Heart left ventricle (tissue), 16 donors: ENCODE data around the gene SMC3. TPM values are rescaled to one million over a fixed set of nuclear protein-coding genes. Genes with fewer than 3 reads are reported as not detected.

Experiments used
- ATAC-seq, 4 donors: fragments of 200-7000 bp; cut with Tn5 transposase; one replicate each; pipeline ENCODE4 v1.9.1; 2020 to 2022; ENCODE audit warnings: moderate library complexity in 4 of 4, mild to moderate bottlenecking in 3 of 4, moderate number of reproducible peaks in 1 of 4
- DNase-seq, 5 donors: peaks; one replicate each; pipeline ENCODE4 v3.0.0-alpha.2; 2020
- H3K27ac ChIP-seq, 12 donors: fragments of 200-600 bp; sonication (generic) in 4 of 12; one replicate each; pipeline versions ENCODE4 v1.5.0 to v1.8.0; 2016 to 2022; ENCODE audit warnings: mild to moderate bottlenecking in 2 of 12
- H3K27me3 ChIP-seq, 9 donors: fragments of 200-600 bp; sonication (generic) in 2 of 9; one replicate each; pipeline versions ENCODE4 v1.5.1 to v1.8.0; 2016 to 2022; ENCODE audit warnings: mild to moderate bottlenecking in 3 of 9
- H3K36me3 ChIP-seq, 9 donors: fragments of 200-600 bp; sonication (generic) in 2 of 9; one replicate each; pipeline versions ENCODE4 v1.5.0 to v1.8.0; 2018 to 2022; ENCODE audit warnings: mild to moderate bottlenecking in 2 of 9
- H3K4me1 ChIP-seq, 12 donors: fragments of 200-600 bp; sonication (generic) in 4 of 12; one replicate each; pipeline versions ENCODE4 v1.5.0 to v1.8.0; 2016 to 2022; ENCODE audit warnings: mild to moderate bottlenecking in 3 of 12
- H3K4me3 ChIP-seq, 12 donors: fragments of 200-600 bp; sonication (generic) in 4 of 12; one replicate each; pipeline versions ENCODE4 v1.5.0 to v1.8.0; 2017 to 2022; ENCODE audit warnings: mild to moderate bottlenecking in 9 of 12, moderate library complexity in 4 of 12
- H3K9me3 ChIP-seq, 12 donors: fragments of 200-600 bp; sonication (generic) in 4 of 12; one replicate each; pipeline versions ENCODE4 v1.5.0 to v1.8.0; 2016 to 2022; ENCODE audit warnings: mild to moderate bottlenecking in 1 of 12
- CTCF ChIP-seq, 12 donors: fragments of 200-600 bp; sonication (generic) in 4 of 12; IDR thresholded peaks; one replicate each; pipeline versions ENCODE4 v1.5.0 to v1.8.0; 2018 to 2022; ENCODE audit warnings: antibody characterized with exemption in 12 of 12, mild to moderate bottlenecking in 5 of 12
- POLR2A ChIP-seq, 2 donors: fragments of 450-650 bp; IDR thresholded peaks; one replicate each; pipeline ENCODE4 v1.6.1; 2017; ENCODE audit warnings: antibody characterized with exemption in 2 of 2, mild to moderate bottlenecking in 2 of 2, moderate library complexity in 2 of 2
- WGBS, 4 donors: extraction: QIAGEN DNeasy Blood & Tissue Kit in 2 of 4; methylation state at CpG; one replicate each; pipeline versions ENCODE4 v1.1.5 to v1.1.7; 2013 to 2018; 5-methylcytosine and 5-hydroxymethylcytosine counted together
- intact Hi-C, 10 donors: fragments of 100-400 bp; cut with DNase I; formaldehyde crosslinking; loops; one replicate each; pipeline versions ENCODE4 v1.11.1 to v1.14.2; 2022
- polyA plus RNA-seq, 2 donors: library from polyadenylated mRNA; stranded (reverse); fragments of 200-250 nt; gene quantifications; one replicate each; pipeline ENCODE4 v1.2.3, GENCODE V29; 2013
- total RNA-seq, 9 donors: library from RNA; depleted of rRNA in 2 of 9; stranded (reverse); fragments of >200 nt in 2 of 9; fragmentation: NEBNext Ultra II Directional in 3 of 9; extraction: Animal tissue kit (Norgen Biotek cat#: 25700) in 3 of 9; gene quantifications; one replicate each; pipeline versions ENCODE4 v1.1.0 to v1.2.4, GENCODE V29; 2016 to 2023
- donor health status: ischemic (EF 13 %, LVEDD 7.1; RV severe dilation, severe dysfunction).
- donor health status: healthy with polysubstance abuse.
- donor health status: DM: no; HTN: yes; CAD: no.
- donor health status: DM: no; HTN: no; CAD: no.
- donor health status: ischemic (EF 25% LVEDD 6.9; RV normal size, moderate dysfunction).
- donor health status: ischemic (EF 25% LVEDD 5.7; RV mildly dilated, moderate dysfunction).
- donor health status: healthy.
- donor health status: DM: yes; HTN: yes; CAD: no.
- donor health status: ischemic (EF 35%, LVEDD 5.7; RV mildly dilated, moderate dysfunction).
- donor health status: nonischemic (EF 11% LVEDD 7.7; RV severe dilation, severe dysfunction).
- donor health status: DM: yes; HTN: yes; CAD: no.
- donor health status: PGD.
- donor health status: ischemic (EF 29% LVEDD 5.4; RV normal size, mild dysfunction).
- donor health status: nonischemic (EF 23%, LVEDD 6.1; RV moderate dilation, normal function).

The SMC3 gene
- total and polyA plus RNA-seq, 11 donors, result 12.0 to 29.2 (median 19.6) TPM

GRCh38 chr10:110615057-110615747 lies 47.7 kb downstream of the SMC3 start:
- intact Hi-C loops, result loop anchor here in 5 of 10 donors (10.0 kb wide), 3 partner anchors 130 to 280 kb away; no protein-coding TSS in a partner anchor
- Histone ChIP-seq H3K36me3 (no peaks in the 10 kb centered on the region), H3K4me3 (no peak overlapping the region), H3K27me3 (no peaks in the 10 kb centered on the region), H3K9me3 (no peaks in the 10 kb centered on the region), H3K27ac (peak overlapping the region in 1 of 12 donors; percentile 1), H3K4me1 (peaks cover 0 to 15% (median 0%) of the 10 kb centered on the region in 12 donors)
- ATAC-seq, result no peak
- TF ChIP-seq CTCF (IDR thresholded peaks at IDR 0.05), result no peak
- no peak for TF ChIP-seq POLR2A (IDR thresholded peaks at IDR 0.05)
- DNase-seq, result no peak
- WGBS, 4 donors, result 76 to 90% (median 83%) methylated on average over 2 of the region's 2 CpGs

GRCh38 chr10:110616493-110617033 lies 49.1 kb downstream of the SMC3 start:
- no peak overlapping the region for H3K4me3 ChIP-seq
- H3K9me3 ChIP-seq, result peaks cover 0 to 8% (median 0%) of the 10 kb centered on the region in 12 donors
- DNase-seq, result no peak
- no peaks in the 10 kb centered on the region for H3K27me3 ChIP-seq
- WGBS, 4 donors, result 94 to 97% (median 95%) methylated on average over 5 of the region's 5 CpGs
- intact Hi-C loops, result loop anchor here in 5 of 10 donors (10.0 kb wide), 3 partner anchors 128 to 278 kb away; no protein-coding TSS in a partner anchor
- no peak for ATAC-seq
- no peaks in the 10 kb centered on the region for H3K36me3 ChIP-seq
- no peak overlapping the region for H3K27ac ChIP-seq
- no peak for TF ChIP-seq POLR2A (IDR thresholded peaks at IDR 0.05)
- TF ChIP-seq CTCF (IDR thresholded peaks at IDR 0.05), result no peak
- H3K4me1 ChIP-seq, result peaks cover 0 to 11% (median 0%) of the 10 kb centered on the region in 12 donors

GRCh38 chr10:110617425-110618229 lies 50.1 kb downstream of the SMC3 start:
- ATAC-seq, result peak in 2 of 4 donors; percentile 14 to 33
- Histone ChIP-seq H3K4me3 (no peak overlapping the region), H3K27me3 (no peaks in the 10 kb centered on the region), H3K36me3 (no peaks in the 10 kb centered on the region), H3K9me3 (peaks cover 0 to 9% (median 0%) of the 10 kb centered on the region in 12 donors), H3K27ac (no peak overlapping the region), H3K4me1 (peaks cover 0 to 11% (median 0%) of the 10 kb centered on the region in 12 donors)
- no peak for TF ChIP-seq POLR2A (IDR thresholded peaks at IDR 0.05)
- no peak for TF ChIP-seq CTCF (IDR thresholded peaks at IDR 0.05)
- no peak for DNase-seq
- intact Hi-C loops, result loop anchor here in 5 of 10 donors (10.0 kb wide), 3 partner anchors 127 to 277 kb away; no protein-coding TSS in a partner anchor
- 92 to 98% (median 95%) methylated on average over 7 of the region's 7 CpGs for WGBS, 4 donors

GRCh38 chr10:110618230-110618610 lies 50.7 kb downstream of the SMC3 start:
- no peak overlapping the region for H3K4me3 ChIP-seq
- H3K9me3 ChIP-seq, result peaks cover 0 to 9% (median 0%) of the 10 kb centered on the region in 12 donors
- 70 to 82% (median 78%) methylated on average over 5 of the region's 5 CpGs for WGBS, 4 donors
- peaks cover 0 to 11% (median 0%) of the 10 kb centered on the region in 12 donors for H3K4me1 ChIP-seq
- no peaks in the 10 kb centered on the region for H3K27me3 ChIP-seq
- no peaks in the 10 kb centered on the region for H3K36me3 ChIP-seq
- intact Hi-C loops, result loop anchor here in 5 of 10 donors (10.0 kb wide), 3 partner anchors 127 to 277 kb away; no protein-coding TSS in a partner anchor
- H3K27ac ChIP-seq, result no peak overlapping the region
- ATAC-seq, result no peak
- TF ChIP-seq CTCF (IDR thresholded peaks at IDR 0.05) (no peak), POLR2A (IDR thresholded peaks at IDR 0.05) (no peak)
- no peak for DNase-seq
